ENCODE measurements around the gene RPL27.
"Not testable (repeated sequence)": the region's sequence is repeated elsewhere in the genome, so short reads cannot be mapped to it uniquely, and the experiment has no call there.

The RPL27 gene

DNA sequence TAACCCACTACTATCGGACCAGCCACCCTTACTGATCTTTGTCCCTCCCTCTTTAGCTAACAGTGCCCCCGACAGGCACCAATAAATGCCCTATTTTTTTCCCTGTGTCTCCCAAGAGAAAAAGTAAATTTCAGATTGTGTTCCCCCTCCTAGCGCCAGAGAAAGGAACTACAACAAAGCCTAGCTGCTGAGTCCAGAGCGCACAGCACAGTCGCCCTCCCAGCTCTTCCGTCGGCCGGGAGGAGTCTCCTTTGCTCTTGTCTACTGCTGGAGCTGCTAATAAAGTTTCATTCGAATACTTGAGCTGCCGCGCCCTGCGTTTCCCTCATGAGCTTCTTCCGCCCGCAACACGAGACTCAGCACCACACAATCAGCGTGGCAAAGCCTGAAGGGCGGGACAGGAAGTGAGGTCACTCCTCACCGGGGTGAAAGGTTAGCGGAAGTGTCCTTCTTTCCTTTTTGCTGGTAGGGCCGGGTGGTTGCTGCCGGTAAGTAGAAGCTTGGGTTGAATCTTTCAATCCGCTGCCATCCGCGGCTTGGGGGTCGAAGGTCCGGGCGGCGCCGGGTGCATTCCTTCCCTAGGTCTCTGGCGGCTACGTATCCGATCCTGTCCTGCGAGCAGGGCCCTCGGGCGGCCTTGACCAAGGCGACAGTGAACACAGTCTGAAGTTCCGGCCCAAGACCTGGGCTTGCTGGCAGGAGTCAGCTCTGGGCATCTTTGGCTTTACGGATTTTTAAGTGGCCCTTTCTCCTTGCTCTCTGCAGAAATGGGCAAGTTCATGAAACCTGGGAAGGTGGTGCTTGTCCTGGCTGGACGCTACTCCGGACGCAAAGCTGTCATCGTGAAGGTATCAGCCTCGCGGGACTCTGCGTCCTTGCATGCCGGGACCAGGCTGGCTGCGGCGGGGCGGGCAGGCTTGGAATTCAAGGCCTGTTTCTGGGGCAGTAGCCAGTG is at the start of gene RPL27:
RPL27 (plus strand) TSS at position 436 of the 955 bp plus-strand sequence; CDS start at position 768, 332 bp downstream.
- no peak for TF ChIP-seq ZNF274 (IDR thresholded peaks at IDR 0.05; ENCODE audit: low read depth, low read length)
- H3K4me3 ChIP-seq (ENCODE audit: low read length) = peak within 1 kb of the TSS; percentile 90

DNA sequence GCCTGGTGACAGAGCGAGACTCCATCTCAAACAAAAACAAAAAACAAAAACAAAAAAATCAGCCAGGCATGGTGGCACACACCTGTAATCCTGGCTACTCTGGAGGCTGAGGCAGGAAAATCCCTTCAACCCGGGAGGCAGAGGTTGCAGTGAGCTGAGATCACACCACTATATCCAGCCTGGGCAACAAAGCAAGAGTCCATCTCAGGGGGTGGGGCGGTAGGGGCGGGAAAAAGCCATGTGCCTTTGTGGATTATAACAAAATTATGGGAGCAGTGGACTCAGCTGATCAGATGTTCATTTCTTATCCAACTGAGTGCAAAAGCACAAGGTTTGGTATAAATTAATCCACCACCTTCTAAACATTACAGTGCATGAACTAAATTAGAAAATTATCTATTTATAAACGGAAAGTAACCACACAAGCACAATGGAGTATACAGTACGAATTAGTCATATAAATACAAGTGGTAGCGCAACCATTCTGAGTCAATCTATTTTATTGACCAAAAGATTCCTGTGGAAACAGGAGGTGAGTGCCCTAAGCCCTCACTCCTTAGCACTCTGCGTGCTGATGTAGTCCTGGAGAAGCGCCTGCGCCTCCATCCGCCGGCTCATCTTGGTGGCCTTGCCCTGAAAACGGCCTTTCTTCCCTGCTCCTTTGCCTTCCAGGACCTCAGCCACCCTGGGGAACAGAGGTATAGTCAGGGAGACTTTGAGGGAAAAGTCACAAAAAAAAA is 48.0 kb upstream of the RPL27 start:
- no peak overlapping the region for H3K4me3 ChIP-seq (ENCODE audit: low read length)
- TF ChIP-seq ZNF274 (IDR thresholded peaks at IDR 0.05; ENCODE audit: low read depth, low read length) = no peak

DNA sequence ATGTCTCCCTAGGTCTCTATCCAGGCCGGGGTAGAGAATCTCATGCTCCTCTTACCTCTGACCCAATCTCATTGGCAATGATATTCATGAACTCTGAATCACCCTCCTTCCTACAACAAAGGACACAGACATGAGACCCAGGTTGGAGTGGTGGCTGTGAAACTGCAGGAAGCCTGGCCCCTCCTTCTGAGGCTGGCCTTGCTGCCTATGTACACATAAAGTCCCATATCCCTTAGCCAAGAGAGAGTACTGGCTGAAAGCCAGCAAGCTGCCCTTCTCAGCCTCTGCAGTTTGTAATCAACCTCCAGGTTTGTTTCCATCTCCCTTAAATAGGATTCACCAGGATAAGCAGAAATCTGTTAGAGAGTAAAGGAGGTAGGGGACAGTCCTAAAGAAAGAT is 44.5 kb upstream of the RPL27 start:
- no peak overlapping the region for H3K4me3 ChIP-seq (ENCODE audit: low read length)
- no peak for TF ChIP-seq ZNF274 (IDR thresholded peaks at IDR 0.05; ENCODE audit: low read depth, low read length)

DNA sequence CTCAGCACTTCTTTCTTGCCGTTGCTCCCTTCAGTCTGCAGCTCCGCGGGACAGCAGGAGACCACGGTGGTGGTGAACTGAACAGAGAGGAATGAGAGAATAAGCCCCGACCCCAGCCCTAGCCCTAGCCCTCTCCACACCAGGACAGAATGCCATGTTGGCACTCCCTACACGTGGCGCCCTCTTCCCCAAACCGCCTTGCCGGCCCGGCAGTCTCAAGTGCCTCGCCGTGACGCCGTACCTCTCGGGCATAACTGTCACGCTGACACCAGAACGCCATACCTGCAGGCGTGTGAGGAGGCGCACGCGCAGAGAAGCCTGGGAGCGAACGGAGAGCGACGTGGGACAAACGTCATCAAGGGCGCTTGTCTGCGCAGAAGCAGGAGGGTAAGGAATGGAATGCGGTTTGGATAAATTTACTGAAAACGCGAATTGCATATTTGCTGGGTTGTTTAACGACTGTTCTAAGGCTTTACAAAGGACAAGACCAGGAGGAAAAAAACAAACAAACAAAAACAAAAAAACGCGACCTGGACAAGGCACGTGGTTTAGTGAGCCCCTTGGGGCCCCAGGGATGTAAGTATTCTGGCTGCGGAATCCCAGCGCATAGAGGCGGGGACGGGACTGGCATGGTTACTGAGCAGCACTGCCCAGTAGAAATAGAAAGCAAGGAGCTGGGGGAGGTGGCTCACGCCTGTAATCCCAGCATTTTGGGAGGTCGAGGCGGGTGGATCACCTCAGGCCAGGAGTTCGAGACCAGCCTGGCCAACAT is 33.9 kb upstream of the RPL27 start, which contains the start of gene AARSD1:
AARSD1 (minus strand) TSS at position 294 of the 772 bp plus-strand sequence; CDS start at position 280, 14 bp downstream.
- peak within 1 kb of the TSS; percentile 87 for H3K4me3 ChIP-seq (ENCODE audit: low read length)
- TF ChIP-seq ZNF274 (IDR thresholded peaks at IDR 0.05; ENCODE audit: low read depth, low read length) = no peak

DNA sequence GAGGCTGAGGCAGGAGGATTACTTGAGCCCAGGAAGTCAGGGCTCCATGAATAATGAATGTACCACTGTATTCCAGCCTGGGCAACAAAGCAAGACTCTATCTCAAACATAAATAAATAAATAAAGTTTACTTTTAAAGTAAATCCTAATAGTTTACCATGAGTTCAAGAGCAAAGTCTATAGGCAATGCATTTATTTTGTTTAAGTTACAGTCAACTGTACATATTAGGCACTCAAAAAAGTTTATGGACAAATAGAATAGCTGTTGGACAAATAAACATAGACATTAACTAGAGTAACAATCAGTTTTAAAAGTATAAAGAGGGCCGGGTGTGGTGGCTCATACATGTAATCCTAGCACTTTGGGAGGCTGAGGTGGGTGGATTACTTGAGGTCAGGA is 30.3 kb upstream of the RPL27 start:
- H3K4me3 ChIP-seq (ENCODE audit: low read length) = no peak overlapping the region
- no peak for TF ChIP-seq ZNF274 (IDR thresholded peaks at IDR 0.05; ENCODE audit: low read depth, low read length)

DNA sequence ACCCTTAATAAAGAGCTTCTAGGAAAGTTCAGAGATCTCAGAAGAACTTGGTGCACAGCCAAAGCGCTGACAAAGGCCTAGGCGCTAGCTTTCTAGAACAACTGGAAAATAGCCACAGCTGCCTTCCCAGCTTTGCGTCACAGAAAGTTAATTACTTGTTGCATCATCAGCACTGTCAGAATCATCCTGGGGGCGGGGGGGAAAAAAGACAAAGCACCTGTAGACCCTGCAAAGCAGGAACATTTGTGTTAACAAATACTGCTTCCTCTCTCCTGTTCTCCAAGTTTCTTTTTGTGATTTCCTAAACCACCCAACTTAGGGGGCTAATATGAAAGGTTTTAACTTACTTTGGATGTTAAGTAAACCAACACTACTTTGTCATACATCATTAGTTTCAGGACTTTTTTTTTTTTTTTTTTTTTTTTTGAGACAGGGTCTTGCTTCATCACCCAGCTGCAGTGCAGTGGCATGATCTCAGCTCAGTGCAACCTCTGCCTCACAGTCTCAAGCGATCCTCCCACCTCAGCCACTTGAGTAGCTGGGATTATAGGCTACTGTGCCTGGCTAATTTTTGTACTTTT is 29.1 kb upstream of the RPL27 start:
- no peak for TF ChIP-seq ZNF274 (IDR thresholded peaks at IDR 0.05; ENCODE audit: low read depth, low read length)
- no peak overlapping the region for H3K4me3 ChIP-seq (ENCODE audit: low read length)

DNA sequence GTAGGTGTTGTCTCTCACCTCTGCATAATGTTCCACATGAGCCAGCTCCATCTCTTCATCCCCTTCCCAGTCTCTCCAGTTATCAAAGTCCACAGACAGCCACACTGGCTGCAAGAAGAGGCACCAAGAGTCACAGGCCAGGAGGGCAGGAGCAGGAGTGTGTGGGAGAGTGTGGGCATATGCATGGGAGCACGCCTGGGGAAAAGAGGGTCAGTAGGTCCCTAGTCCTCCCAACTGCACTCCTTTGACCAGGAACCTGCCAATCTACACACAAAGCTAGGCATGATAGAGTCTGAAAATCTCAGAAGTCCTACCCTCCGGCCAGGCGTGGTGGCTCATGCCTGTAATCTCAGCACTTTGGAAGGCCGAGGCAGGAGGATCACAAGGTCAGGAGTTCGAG is 26.6 kb upstream of the RPL27 start:
- no peak for TF ChIP-seq ZNF274 (IDR thresholded peaks at IDR 0.05; ENCODE audit: low read depth, low read length)
- no peak overlapping the region for H3K4me3 ChIP-seq (ENCODE audit: low read length)

DNA sequence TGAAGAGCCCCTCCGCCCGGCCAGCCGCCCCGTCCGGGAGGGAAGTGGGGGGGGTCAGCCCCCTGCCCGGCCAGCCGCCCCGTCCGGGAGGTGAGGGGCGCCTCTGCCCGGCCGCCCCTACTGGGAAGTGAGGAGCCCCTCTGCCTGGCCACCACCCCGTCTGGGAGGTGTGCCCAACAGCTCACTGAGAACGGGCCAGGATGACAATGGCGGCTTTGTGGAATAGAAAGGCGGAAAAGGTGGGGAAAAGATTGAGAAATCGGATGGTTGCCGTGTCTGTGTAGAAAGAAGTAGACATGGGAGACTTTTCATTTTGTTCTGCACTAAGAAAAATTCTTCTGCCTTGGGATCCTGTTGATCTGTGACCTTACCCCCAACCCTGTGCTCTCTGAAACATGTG is 24.9 kb upstream of the RPL27 start:
- not testable (repeated sequence) for H3K4me3 ChIP-seq (ENCODE audit: low read length)

DNA sequence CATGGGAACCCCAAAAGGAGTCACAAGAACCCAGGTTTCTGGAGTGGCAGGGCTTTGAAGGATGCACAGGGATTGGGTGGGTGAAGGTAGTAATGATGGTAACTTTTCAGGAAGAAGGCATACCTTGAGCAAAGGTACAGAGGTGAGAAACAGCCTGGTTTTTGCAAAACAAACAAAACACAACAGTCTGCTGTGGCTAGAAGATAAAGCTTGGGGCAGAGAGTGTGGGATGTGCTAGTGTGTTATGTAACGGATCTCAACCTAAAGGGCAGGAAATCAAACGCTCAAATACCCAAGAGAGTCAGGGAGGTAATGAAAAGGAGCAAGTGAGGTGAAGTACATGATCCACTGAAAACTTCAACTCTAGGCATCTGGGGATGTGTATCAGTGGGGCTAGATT is 23.0 kb upstream of the RPL27 start:
- TF ChIP-seq ZNF274 (IDR thresholded peaks at IDR 0.05; ENCODE audit: low read depth, low read length) = no peak

DNA sequence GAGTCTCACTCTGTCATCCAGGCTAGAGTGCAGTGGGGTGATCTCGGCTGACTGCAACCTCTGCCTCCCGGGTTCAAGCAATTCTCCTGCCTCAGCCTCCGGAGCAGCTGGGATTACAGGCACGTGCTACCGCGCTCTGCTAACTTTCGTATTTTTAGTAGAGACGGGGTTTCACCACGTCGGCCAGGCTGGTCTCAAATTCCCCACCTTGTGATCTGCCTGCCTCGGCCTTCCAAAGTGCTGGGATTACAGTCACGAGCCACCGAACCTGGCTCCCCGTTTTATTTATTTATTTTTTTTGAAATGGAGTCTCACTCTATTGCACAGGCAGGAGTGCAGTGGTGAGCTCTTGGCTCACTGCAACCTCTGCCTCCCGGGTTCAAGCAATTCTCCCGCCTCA is 22.5 kb upstream of the RPL27 start:
- not testable (repeated sequence) for H3K4me3 ChIP-seq (ENCODE audit: low read length)

More for the DNA sequence above, 23.0 kb upstream of the RPL27 start:
- H3K4me3 ChIP-seq (ENCODE audit: low read length) = no peak overlapping the region

DNA sequence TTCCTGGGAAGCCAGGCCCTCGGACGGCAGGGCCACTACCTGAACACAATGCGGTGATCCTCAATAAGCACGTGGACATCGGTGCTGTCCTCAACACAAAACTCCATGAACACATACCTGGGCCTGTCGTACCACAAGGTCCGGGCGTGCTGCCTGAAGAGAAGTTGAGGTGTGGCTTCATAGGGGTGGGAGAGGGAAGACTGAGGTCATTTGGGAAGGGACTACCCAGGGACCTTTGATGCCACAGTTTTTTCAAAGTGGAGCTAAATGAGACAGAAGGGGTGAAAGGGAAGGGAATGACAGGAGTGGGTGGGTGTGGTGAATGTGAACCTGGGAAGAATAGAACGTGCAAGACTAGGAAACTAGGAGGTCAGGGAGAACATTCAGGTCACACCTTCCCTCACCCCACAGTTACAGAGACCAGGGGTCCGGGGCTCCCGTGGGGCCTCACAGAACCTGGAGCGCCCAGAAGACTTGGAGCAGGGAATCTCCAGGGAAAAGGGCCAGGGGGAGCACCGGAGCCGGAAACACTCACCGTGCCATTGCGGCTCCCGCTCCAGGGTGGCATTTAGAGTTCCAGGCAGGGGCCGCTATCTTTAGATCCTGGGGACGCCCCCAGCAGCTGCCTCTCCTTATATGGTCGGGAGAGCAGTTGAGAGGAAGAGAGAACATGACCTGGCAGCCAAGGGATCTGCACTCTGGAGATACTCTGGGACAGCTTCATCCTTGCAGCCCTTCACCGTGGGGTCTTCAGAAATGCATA is 18.5 kb upstream of the RPL27 start, which contains the start of gene PTGES3L:
PTGES3L (minus strand) TSS at position 570 of the 763 bp plus-strand sequence; CDS start at position 543, 27 bp downstream.
- TF ChIP-seq ZNF274 (IDR thresholded peaks at IDR 0.05; ENCODE audit: low read depth, low read length) = no peak
- H3K4me3 ChIP-seq (ENCODE audit: low read length) = peak within 1 kb of the TSS; percentile 85

DNA sequence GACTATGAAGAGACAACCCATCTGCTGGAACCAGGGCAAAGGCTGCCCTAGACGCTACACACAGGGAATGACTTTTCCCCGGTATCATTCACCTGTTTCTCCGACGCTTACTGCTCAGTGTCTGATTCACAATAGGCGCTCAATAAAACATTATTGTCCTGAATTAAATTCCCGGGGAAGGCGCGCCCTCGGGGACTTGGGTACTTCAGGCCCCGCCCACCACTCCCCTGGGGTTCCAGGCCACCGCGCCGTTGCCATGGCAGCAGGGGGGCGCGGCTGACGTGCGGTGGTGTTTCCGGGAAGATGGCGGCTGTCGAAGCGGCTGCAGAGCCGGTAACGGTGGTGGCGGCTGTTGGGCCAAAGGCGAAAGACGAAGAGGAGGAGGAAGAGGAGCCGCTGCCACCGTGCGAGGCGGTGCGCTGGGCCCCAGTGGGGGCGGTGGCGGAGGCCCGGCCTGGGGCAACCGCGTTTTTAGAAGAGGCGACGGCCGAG is 17.9 kb upstream of the RPL27 start, which contains the start of gene RUNDC1:
RUNDC1 (plus strand) TSS at position 292 of the 492 bp plus-strand sequence; CDS start at position 304, 12 bp downstream.
- peak within 1 kb of the TSS; percentile 85 for H3K4me3 ChIP-seq (ENCODE audit: low read length)
- TF ChIP-seq ZNF274 (IDR thresholded peaks at IDR 0.05; ENCODE audit: low read depth, low read length) = no peak
